WTC11 (cell line): ENCODE results near the gene IRAK4. TPM values are rescaled to one million over a fixed set of nuclear protein-coding genes. Genes with fewer than 3 reads are reported as not detected.

Experiments used
- ATAC-seq: fragments of 200-7000 bp; cut with Tn5 transposase; 2 replicates; pipeline ENCODE4 v1.10.0; 2021; ENCODE audit warnings: mild to moderate bottlenecking, moderate library complexity
- CTCF ChIA-PET: fragments of 300-600 bp; sonication (Branson Sonifier 250); formaldehyde crosslinking; loops from one replicate; lab custom pipeline; 2021; ENCODE audit warnings: antibody characterized with exemption; lab: Charles Lee
- POLR2A ChIA-PET: fragments of 350-600 bp; sonication (Branson Sonifier 250); formaldehyde crosslinking; loops from one replicate; lab custom pipeline; 2021; ENCODE audit warnings: antibody characterized with exemption; lab: Charles Lee
- DNase-seq: peaks from one replicate; pipeline ENCODE4 v3.0.0; 2021; ENCODE audit warnings: low spot score
- H3K27ac Mint-ChIP-seq: 2 replicates; pipeline ENCODE4 v1.8.0; 2021; ENCODE audit warnings: mixed read lengths
- H3K27me3 Mint-ChIP-seq: 2 replicates; pipeline ENCODE4 v1.8.0; 2021; ENCODE audit warnings: low read depth, mild to moderate bottlenecking, moderate library complexity, mixed read lengths
- H3K36me3 Mint-ChIP-seq: 2 replicates; pipeline ENCODE4 v1.8.0; 2021; ENCODE audit warnings: mixed read lengths
- H3K4me1 Mint-ChIP-seq: 2 replicates; pipeline ENCODE4 v1.8.0; 2022; ENCODE audit warnings: mixed read lengths
- H3K4me3 Mint-ChIP-seq: 2 replicates; pipeline ENCODE4 v1.8.0; 2021; ENCODE audit warnings: mild to moderate bottlenecking, moderate library complexity, mixed read lengths
- H3K9me3 Mint-ChIP-seq: 2 replicates; pipeline ENCODE4 v1.8.0; 2021; ENCODE audit warnings: mixed read lengths
- ATF1 ChIP-seq: sonication (generic); formaldehyde crosslinking; IDR thresholded peaks from 2 replicates; pipeline ENCODE4 v1.8.1; 2023; ENCODE audit warnings: mild to moderate bottlenecking, moderate library complexity, missing genetic modification reagents
- CBFB ChIP-seq: sonication (generic); formaldehyde crosslinking; IDR thresholded peaks from 2 replicates; pipeline ENCODE4 v1.8.1; 2022; ENCODE audit warnings: mild to moderate bottlenecking, low read depth, missing genetic modification reagents
- FOXJ3 ChIP-seq: sonication (generic); formaldehyde crosslinking; IDR thresholded peaks from 2 replicates; pipeline ENCODE4 v1.9.0; 2021; ENCODE audit warnings: missing genetic modification reagents, mild to moderate bottlenecking, borderline replicate concordance
- NFE2L1 ChIP-seq: sonication (generic); formaldehyde crosslinking; IDR thresholded peaks from 2 replicates; pipeline ENCODE4 v1.8.1; 2023; ENCODE audit warnings: missing genetic modification reagents
- OVOL2 ChIP-seq: fragments of 250-450 bp; sonication (Bioruptor Pico); IDR thresholded peaks from 2 replicates; pipeline ENCODE4 v1.9.0; 2021; ENCODE audit warnings: mild to moderate bottlenecking, borderline replicate concordance
- total RNA-seq: library from RNA; stranded (reverse); gene quantifications from 3 replicates; pipeline ENCODE4 v1.2.3, GENCODE V29; 2021
- TF ChIP-seq, protein P1 (sequence below): sonication (generic); formaldehyde crosslinking; IDR thresholded peaks from 2 replicates; pipeline ENCODE4 v1.8.0; 2022; ENCODE audit warnings: missing genetic modification reagents
- TF ChIP-seq, protein P2 (sequence below): sonication (generic); formaldehyde crosslinking; IDR thresholded peaks from 2 replicates; pipeline ENCODE4 v1.8.1; 2023; ENCODE audit warnings: mild to moderate bottlenecking, missing genetic modification reagents
- TF ChIP-seq, protein P3 (sequence below): fragments of 250-450 bp; sonication (Bioruptor Pico); IDR thresholded peaks from 2 replicates; pipeline ENCODE4 v1.8.0; 2021; ENCODE audit warnings: mild to moderate bottlenecking
- TF ChIP-seq, protein P4 (sequence below): sonication (generic); formaldehyde crosslinking; IDR thresholded peaks from 2 replicates; pipeline ENCODE4 v1.8.1; 2023; ENCODE audit warnings: mild to moderate bottlenecking, missing genetic modification reagents, borderline replicate concordance
- TF ChIP-seq, protein P5 (sequence below): sonication (generic); formaldehyde crosslinking; IDR thresholded peaks from 2 replicates; pipeline ENCODE4 v1.8.0; 2023; ENCODE audit warnings: missing genetic modification reagents
- TF ChIP-seq, protein P6 (sequence below): sonication (generic); formaldehyde crosslinking; IDR thresholded peaks from 2 replicates; pipeline ENCODE4 v1.8.1; 2023; ENCODE audit warnings: mild to moderate bottlenecking, missing genetic modification reagents, moderate library complexity

IRAK4 gene
- total RNA-seq, 1 experiment from 2014 or later = 6.5 TPM

DNA sequence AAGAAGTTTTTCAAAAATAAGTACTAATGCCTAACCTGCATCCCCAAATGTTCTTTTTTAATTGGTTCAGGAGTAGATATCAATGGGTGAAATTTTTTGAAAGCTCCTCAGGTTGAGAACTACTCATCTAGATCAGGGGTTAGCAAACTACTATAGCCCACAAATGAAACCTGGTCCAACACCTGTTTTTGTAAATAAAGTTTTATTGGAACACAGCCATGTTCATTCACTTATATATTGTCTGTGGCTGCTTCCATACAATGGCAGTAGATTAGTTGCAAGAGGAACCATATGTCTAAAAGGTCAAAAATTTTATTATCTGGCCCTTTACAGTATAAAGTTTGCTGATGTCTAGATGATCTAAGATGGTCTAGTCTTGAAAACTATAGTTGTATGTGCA is 13.9 kb upstream of the IRAK4 start:
- CTCF ChIA-PET = no interaction called here
- no peak for DNase-seq

DNA sequence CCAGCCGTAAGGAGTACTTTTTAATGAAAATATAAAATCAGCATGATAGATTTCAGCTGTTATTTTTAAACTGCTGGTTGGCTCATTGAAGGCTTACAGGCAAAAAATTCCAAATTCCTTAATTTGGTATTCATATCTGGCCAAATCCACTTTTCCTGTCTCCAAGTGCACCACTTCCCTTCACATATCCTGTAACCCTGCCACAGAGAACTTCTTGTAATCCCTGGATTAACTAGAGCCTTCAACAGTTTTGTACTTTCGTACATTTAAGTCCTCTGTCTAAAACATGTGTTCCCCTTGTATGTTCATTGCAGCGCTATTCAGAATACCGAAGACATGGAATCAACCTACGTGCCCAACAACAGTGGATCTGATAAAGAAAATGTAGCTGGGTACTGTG is 9.7 kb upstream of the IRAK4 start:
- POLR2A ChIA-PET = no interaction called here
- TF ChIP-seq, protein P1, sequence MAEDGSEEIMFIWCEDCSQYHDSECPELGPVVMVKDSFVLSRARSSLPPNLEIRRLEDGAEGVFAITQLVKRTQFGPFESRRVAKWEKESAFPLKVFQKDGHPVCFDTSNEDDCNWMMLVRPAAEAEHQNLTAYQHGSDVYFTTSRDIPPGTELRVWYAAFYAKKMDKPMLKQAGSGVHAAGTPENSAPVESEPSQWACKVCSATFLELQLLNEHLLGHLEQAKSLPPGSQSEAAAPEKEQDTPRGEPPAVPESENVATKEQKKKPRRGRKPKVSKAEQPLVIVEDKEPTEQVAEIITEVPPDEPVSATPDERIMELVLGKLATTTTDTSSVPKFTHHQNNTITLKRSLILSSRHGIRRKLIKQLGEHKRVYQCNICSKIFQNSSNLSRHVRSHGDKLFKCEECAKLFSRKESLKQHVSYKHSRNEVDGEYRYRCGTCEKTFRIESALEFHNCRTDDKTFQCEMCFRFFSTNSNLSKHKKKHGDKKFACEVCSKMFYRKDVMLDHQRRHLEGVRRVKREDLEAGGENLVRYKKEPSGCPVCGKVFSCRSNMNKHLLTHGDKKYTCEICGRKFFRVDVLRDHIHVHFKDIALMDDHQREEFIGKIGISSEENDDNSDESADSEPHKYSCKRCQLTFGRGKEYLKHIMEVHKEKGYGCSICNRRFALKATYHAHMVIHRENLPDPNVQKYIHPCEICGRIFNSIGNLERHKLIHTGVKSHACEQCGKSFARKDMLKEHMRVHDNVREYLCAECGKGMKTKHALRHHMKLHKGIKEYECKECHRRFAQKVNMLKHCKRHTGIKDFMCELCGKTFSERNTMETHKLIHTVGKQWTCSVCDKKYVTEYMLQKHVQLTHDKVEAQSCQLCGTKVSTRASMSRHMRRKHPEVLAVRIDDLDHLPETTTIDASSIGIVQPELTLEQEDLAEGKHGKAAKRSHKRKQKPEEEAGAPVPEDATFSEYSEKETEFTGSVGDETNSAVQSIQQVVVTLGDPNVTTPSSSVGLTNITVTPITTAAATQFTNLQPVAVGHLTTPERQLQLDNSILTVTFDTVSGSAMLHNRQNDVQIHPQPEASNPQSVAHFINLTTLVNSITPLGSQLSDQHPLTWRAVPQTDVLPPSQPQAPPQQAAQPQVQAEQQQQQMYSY (CRISPR knock-in tag) = no peak
- TF ChIP-seq CBFB (no peak), FOXJ3 (CRISPR knock-in tag) (no peak), ATF1 (CRISPR knock-in tag) (no peak), NFE2L1 (CRISPR knock-in tag) (no peak)
- TF ChIP-seq, protein P2, sequence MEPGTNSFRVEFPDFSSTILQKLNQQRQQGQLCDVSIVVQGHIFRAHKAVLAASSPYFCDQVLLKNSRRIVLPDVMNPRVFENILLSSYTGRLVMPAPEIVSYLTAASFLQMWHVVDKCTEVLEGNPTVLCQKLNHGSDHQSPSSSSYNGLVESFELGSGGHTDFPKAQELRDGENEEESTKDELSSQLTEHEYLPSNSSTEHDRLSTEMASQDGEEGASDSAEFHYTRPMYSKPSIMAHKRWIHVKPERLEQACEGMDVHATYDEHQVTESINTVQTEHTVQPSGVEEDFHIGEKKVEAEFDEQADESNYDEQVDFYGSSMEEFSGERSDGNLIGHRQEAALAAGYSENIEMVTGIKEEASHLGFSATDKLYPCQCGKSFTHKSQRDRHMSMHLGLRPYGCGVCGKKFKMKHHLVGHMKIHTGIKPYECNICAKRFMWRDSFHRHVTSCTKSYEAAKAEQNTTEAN (CRISPR knock-in tag) = no peak
- TF ChIP-seq, protein P3, sequence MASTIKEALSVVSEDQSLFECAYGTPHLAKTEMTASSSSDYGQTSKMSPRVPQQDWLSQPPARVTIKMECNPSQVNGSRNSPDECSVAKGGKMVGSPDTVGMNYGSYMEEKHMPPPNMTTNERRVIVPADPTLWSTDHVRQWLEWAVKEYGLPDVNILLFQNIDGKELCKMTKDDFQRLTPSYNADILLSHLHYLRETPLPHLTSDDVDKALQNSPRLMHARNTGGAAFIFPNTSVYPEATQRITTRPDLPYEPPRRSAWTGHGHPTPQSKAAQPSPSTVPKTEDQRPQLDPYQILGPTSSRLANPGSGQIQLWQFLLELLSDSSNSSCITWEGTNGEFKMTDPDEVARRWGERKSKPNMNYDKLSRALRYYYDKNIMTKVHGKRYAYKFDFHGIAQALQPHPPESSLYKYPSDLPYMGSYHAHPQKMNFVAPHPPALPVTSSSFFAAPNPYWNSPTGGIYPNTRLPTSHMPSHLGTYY (CRISPR knock-in tag) = no peak
- TF ChIP-seq, protein P4, sequence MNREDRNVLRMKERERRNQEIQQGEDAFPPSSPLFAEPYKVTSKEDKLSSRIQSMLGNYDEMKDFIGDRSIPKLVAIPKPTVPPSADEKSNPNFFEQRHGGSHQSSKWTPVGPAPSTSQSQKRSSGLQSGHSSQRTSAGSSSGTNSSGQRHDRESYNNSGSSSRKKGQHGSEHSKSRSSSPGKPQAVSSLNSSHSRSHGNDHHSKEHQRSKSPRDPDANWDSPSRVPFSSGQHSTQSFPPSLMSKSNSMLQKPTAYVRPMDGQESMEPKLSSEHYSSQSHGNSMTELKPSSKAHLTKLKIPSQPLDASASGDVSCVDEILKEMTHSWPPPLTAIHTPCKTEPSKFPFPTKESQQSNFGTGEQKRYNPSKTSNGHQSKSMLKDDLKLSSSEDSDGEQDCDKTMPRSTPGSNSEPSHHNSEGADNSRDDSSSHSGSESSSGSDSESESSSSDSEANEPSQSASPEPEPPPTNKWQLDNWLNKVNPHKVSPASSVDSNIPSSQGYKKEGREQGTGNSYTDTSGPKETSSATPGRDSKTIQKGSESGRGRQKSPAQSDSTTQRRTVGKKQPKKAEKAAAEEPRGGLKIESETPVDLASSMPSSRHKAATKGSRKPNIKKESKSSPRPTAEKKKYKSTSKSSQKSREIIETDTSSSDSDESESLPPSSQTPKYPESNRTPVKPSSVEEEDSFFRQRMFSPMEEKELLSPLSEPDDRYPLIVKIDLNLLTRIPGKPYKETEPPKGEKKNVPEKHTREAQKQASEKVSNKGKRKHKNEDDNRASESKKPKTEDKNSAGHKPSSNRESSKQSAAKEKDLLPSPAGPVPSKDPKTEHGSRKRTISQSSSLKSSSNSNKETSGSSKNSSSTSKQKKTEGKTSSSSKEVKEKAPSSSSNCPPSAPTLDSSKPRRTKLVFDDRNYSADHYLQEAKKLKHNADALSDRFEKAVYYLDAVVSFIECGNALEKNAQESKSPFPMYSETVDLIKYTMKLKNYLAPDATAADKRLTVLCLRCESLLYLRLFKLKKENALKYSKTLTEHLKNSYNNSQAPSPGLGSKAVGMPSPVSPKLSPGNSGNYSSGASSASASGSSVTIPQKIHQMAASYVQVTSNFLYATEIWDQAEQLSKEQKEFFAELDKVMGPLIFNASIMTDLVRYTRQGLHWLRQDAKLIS (CRISPR knock-in tag) = no peak
- H3K27ac Mint-ChIP-seq = peak overlapping the region; percentile 42; the same call in 1 of the 2 replicates
- H3K36me3 Mint-ChIP-seq = peaks cover 26% of the 10 kb centered on the region
- no peak overlapping the region for H3K4me3 Mint-ChIP-seq
- peaks cover 11% of the 10 kb centered on the region for H3K9me3 Mint-ChIP-seq
- no peaks in the 10 kb centered on the region for H3K27me3 Mint-ChIP-seq
- CTCF ChIA-PET = interaction anchor here (1.6 kb wide), 1 partner anchor 9 kb away, joined by 3 read pairs; no protein-coding TSS in a partner anchor
- no peaks in the 10 kb centered on the region for H3K4me1 Mint-ChIP-seq
- DNase-seq = no peak
- ATAC-seq = no peak

More for the DNA sequence above, 13.9 kb upstream of the IRAK4 start:
- Mint-ChIP-seq H3K36me3 (peaks cover 23% of the 10 kb centered on the region), H3K9me3 (no peaks in the 10 kb centered on the region), H3K27ac (no peak overlapping the region), H3K27me3 (no peaks in the 10 kb centered on the region), H3K4me3 (no peak overlapping the region), H3K4me1 (no peaks in the 10 kb centered on the region)
- TF ChIP-seq, protein P5, sequence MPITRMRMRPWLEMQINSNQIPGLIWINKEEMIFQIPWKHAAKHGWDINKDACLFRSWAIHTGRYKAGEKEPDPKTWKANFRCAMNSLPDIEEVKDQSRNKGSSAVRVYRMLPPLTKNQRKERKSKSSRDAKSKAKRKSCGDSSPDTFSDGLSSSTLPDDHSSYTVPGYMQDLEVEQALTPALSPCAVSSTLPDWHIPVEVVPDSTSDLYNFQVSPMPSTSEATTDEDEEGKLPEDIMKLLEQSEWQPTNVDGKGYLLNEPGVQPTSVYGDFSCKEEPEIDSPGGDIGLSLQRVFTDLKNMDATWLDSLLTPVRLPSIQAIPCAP (CRISPR knock-in tag) = no peak
- TF ChIP-seq, protein P6, sequence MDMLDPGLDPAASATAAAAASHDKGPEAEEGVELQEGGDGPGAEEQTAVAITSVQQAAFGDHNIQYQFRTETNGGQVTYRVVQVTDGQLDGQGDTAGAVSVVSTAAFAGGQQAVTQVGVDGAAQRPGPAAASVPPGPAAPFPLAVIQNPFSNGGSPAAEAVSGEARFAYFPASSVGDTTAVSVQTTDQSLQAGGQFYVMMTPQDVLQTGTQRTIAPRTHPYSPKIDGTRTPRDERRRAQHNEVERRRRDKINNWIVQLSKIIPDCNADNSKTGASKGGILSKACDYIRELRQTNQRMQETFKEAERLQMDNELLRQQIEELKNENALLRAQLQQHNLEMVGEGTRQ (CRISPR knock-in tag) = no peak
- no peak for TF ChIP-seq OVOL2 (CRISPR knock-in tag)
- no peak for ATAC-seq
- POLR2A ChIA-PET = no interaction called here
